Gastrocnemius medialis (tissue), 4 donors: ENCODE data around the gene MED12L.

Experiments used
- CTCF ChIP-seq, 5 experiments: fragments of 450-650 bp in 3 of 5; fragments of 200-600 bp in 2 of 5; sonication (generic) in 2 of 5; IDR thresholded peaks in 4 of 5; conservative IDR thresholded peaks in 1 of 5; 1 replicate in 4 of 5; 2 replicates in 1 of 5; pipeline ENCODE4 v1.5.1; 2016 to 2019; ENCODE audit warnings: antibody characterized with exemption in 5 of 5, mild to moderate bottlenecking in 3 of 5, moderate library complexity in 3 of 5
- POLR2A ChIP-seq, 2 donors: fragments of 450-650 bp; IDR thresholded peaks; one replicate each; pipeline ENCODE4 v1.6.1; 2017; ENCODE audit warnings: antibody characterized with exemption in 2 of 2, mild to moderate bottlenecking in 2 of 2, moderate library complexity in 2 of 2

- TF ChIP-seq CTCF (IDR thresholded peaks at IDR 0.05 in 4 of 5, conservative IDR thresholded peaks at IDR 0.05 in 1 of 5) (no peak), POLR2A (IDR thresholded peaks at IDR 0.05) (no peak)
Measured at GRCh38 chr3:151124476-151124875, 39.0 kb downstream of the MED12L start.
